ENCODE results near the gene CIAPIN1.

DNA sequence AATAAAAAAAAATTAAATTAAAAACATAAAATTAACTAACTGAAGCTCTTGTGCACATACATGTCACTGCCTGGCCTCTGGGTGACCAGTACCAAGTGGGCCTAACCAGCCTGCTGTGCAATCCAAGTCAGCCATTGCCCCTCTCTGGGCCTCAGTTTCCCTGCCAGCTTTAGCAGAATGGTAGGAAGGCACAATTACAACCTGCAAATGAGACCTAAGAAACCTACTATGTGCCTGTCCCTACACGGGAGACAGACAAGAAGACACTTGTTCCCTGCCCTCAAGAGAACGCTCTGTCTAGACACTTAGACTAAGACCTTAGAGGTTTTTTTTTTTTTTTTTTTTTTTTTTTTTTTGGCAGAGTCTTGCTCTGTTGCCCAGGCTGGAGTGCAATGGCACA, 1.7 kb downstream of the CIAPIN1 start:
- TF ChIP-seq, protein P1, sequence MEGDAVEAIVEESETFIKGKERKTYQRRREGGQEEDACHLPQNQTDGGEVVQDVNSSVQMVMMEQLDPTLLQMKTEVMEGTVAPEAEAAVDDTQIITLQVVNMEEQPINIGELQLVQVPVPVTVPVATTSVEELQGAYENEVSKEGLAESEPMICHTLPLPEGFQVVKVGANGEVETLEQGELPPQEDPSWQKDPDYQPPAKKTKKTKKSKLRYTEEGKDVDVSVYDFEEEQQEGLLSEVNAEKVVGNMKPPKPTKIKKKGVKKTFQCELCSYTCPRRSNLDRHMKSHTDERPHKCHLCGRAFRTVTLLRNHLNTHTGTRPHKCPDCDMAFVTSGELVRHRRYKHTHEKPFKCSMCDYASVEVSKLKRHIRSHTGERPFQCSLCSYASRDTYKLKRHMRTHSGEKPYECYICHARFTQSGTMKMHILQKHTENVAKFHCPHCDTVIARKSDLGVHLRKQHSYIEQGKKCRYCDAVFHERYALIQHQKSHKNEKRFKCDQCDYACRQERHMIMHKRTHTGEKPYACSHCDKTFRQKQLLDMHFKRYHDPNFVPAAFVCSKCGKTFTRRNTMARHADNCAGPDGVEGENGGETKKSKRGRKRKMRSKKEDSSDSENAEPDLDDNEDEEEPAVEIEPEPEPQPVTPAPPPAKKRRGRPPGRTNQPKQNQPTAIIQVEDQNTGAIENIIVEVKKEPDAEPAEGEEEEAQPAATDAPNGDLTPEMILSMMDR (conservative IDR thresholded peaks at IDR 0.05 in 1 of 2, IDR thresholded peaks at IDR 0.05 in 1 of 2; ENCODE audit: extremely low read depth in 1 of 2, insufficient read depth in 1 of 2, low read depth in 1 of 2, low read length in 2 of 2), result no peak
- TF ChIP-seq EZH2 (IDR thresholded peaks at IDR 0.05; ENCODE audit: borderline replicate concordance, low read length), result no peak

Measured in mammary epithelial cell (primary cell).